Mucosa of descending colon (tissue), 3 donors: ENCODE measurements around the gene LSP1. TPM values are rescaled to one million over a fixed set of nuclear protein-coding genes. Genes with fewer than 3 reads are reported as not detected.
"Not testable (repeated sequence)": the region's sequence is repeated elsewhere in the genome, so short reads cannot be mapped to it uniquely, and the experiment has no call there.

Experiments
- ATAC-seq: fragments of 200-7000 bp; cut with Tn5 transposase; one replicate; pipeline ENCODE4 v1.9.1; 2020; ENCODE audit warnings: mild to moderate bottlenecking, moderate library complexity
- DNase-seq, 3 donors: peaks; one replicate each; pipeline ENCODE4 v3.0.0-alpha.2; 2020
- H3K36me3 ChIP-seq: fragments of 200-600 bp; one replicate; pipeline ENCODE4 v1.8.0; 2021; ENCODE audit warnings: low read depth, mild to moderate bottlenecking
- H3K4me1 ChIP-seq: fragments of 200-600 bp; one replicate; pipeline ENCODE4 v1.8.0; 2021; ENCODE audit warnings: low read depth, mild to moderate bottlenecking
- H3K4me3 ChIP-seq: fragments of 200-600 bp; one replicate; pipeline ENCODE4 v1.8.0; 2021; ENCODE audit warnings: mild to moderate bottlenecking
- H3K9me3 ChIP-seq: fragments of 200-600 bp; one replicate; pipeline ENCODE4 v1.8.0; 2021; ENCODE audit warnings: mild to moderate bottlenecking
- intact Hi-C, 2 donors: fragments of 100-400 bp; cut with DNase I in 1 of 2; cut with micrococcal nuclease in 1 of 2; formaldehyde crosslinking; loops; one replicate each; pipeline versions ENCODE4 v1.11.0 to v1.11.1; 2022; cut with DNase I, micrococcal nuclease
- long read RNA-seq, 2 donors: library from polyadenylated mRNA; unstranded; transcript quantifications; one replicate each; pipeline ENCODE4 v2.0.0, GENCODE V29; 2019 to 2021
- total RNA-seq, 3 donors: library from RNA; stranded (reverse); fragmentation: NEBNext Ultra II Directional in 2 of 3; extraction: Animal tissue kit (Norgen Biotek cat#: 25700) in 2 of 3; gene quantifications; one replicate each; pipeline versions ENCODE4 v1.2.1 to v1.2.4, GENCODE V29; 2021 to 2023
- TF ChIP-seq, protein P1 (sequence below): fragments of 200-600 bp; IDR thresholded peaks from one replicate; pipeline ENCODE4 v1.8.0; 2022; ENCODE audit warnings: antibody characterized with exemption, mild to moderate bottlenecking
- donor health status: DM: no; HTN: no; CAD: no; lungs with moderate emphysema.
- donor health status: DM: no; HTN: no; CAD: no.
- donor health status: DM: no; HTN: yes; CAD: no.

The LSP1 gene, protein sequence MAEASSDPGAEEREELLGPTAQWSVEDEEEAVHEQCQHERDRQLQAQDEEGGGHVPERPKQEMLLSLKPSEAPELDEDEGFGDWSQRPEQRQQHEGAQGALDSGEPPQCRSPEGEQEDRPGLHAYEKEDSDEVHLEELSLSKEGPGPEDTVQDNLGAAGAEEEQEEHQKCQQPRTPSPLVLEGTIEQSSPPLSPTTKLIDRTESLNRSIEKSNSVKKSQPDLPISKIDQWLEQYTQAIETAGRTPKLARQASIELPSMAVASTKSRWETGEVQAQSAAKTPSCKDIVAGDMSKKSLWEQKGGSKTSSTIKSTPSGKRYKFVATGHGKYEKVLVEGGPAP
- 10 to 100 TPM; 18.5 to 32.2 (median 23.6) TPM for total RNA-seq
- long read RNA-seq, donor 1, transcript LSP1-203 (11 exons, 1,785 nt): minor isoform, 10 of 39 reads
- long read RNA-seq, donor 1, transcript LSP1-201 (11 exons, 1,699 nt): major isoform, 11 of 39 reads
- long read RNA-seq, donor 1, partial matches to known transcripts: 7 of 39 reads
- long read RNA-seq, donor 1, other reads (novel, unspliced or antisense): 6 of 39 reads
- long read RNA-seq, donor 2, transcript LSP1-201 (11 exons, 1,699 nt): minor isoform, 6 of 26 reads
- long read RNA-seq, donor 2, transcript LSP1-203 (11 exons, 1,785 nt): major isoform, 7 of 26 reads
- long read RNA-seq, donor 2, partial matches to known transcripts: 2 of 26 reads
- long read RNA-seq, donor 2, other reads (novel, unspliced or antisense): 7 of 26 reads

DNA sequence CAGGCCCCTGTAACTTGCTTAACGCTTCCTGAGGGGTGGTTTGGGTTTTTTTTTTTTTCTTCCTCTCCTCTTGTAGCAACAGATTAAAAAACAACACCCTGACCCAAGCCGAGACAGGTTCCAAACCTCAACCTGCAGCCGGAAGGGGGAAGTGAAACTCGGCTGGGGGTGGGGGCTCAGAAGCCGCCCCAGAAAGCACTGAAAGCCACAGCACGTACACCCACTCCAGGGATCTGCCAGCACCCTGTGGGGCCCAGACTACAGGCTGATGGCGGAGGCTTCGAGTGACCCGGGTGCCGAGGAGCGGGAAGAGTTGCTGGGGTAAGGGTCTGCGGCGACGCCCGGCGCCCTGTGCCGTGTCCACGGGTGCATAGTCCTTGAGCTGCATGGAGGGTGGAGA lies at the start of gene LSP1:
Gene LSP1, plus strand, starts transcription at position 208 of the 400 bp plus-strand sequence. Its CDS starts 61 bp downstream, at position 269.
- TF ChIP-seq, protein P1, sequence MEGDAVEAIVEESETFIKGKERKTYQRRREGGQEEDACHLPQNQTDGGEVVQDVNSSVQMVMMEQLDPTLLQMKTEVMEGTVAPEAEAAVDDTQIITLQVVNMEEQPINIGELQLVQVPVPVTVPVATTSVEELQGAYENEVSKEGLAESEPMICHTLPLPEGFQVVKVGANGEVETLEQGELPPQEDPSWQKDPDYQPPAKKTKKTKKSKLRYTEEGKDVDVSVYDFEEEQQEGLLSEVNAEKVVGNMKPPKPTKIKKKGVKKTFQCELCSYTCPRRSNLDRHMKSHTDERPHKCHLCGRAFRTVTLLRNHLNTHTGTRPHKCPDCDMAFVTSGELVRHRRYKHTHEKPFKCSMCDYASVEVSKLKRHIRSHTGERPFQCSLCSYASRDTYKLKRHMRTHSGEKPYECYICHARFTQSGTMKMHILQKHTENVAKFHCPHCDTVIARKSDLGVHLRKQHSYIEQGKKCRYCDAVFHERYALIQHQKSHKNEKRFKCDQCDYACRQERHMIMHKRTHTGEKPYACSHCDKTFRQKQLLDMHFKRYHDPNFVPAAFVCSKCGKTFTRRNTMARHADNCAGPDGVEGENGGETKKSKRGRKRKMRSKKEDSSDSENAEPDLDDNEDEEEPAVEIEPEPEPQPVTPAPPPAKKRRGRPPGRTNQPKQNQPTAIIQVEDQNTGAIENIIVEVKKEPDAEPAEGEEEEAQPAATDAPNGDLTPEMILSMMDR: no peak
- ATAC-seq (peak; percentile 71), DNase-seq (peak; percentile 66 to 85 (median 70))
- no peaks in the 10 kb centered on the region for H3K4me1 ChIP-seq
- no peaks in the 10 kb centered on the region for H3K36me3 ChIP-seq
- H3K4me3 ChIP-seq: peak within 1 kb of the TSS; percentile 19
- no peaks in the 10 kb centered on the region for H3K9me3 ChIP-seq
- intact Hi-C loops: no loop called here

DNA sequence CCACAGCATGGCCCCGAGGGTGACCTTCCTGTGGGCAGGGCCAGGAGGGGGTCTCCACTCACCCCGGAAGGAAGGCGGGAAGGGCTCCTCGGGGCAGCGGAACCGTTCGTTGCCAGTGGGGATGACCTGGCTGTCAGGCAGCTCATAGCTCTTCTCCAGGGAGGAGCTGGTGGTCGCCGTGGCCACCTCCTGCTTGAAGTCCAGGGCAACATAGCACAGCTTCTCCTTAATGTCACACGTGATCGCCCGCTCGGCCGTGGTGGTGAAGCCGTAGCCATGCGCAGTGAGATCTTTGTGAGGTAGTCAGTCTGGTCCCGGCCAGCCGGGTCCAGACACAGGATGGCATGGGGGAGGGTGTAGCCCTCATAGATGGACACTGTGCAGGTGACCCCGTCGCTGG lies 49.6 kb upstream of the LSP1 start:
- H3K4me3 ChIP-seq: no peak overlapping the region
- TF ChIP-seq, protein P1: no peak
- DNase-seq: no peak
- no peaks in the 10 kb centered on the region for H3K36me3 ChIP-seq
- no peaks in the 10 kb centered on the region for H3K9me3 ChIP-seq
- ATAC-seq: no peak
- peaks cover 3% of the 10 kb centered on the region for H3K4me1 ChIP-seq
- intact Hi-C loops: no loop called here

DNA sequence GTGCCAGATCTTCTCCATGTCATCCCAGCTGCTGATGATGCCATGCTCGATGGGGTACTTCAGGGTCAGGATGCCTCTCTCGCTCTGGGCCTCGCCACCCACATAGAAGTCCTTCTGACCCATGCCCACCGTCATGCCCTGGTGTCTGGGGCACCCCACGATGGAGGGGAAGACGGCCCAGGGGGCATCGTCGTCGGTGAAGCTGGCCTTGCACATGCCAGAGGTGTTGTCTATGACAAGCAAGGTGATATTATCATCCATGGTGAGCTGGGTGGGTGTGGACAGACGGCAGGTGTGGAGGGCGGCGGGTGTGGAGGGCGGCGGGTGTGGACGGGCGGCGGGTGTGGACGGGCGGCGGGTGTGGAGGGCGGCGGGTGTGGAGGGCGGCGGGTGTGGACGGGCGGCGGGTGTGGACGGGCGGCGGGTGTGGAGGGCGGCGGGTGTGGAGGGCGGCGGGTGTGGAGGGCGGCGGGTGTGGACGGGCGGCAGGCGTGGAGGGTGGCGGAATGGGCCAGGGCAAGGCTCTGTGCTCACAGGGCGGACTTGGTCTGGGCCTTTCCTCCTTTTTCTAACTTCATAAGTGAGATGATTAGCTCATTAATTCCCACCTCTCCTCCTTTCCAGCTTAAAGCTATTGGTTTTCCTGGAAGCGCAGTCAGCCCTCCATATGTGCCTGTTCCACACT lies 48.9 kb upstream of the LSP1 start:
- H3K4me3 ChIP-seq, H3K4me1 ChIP-seq, H3K36me3 ChIP-seq, intact Hi-C loops, DNase-seq, H3K9me3 ChIP-seq: not testable (repeated sequence)
- ATAC-seq: peak; percentile 24

DNA sequence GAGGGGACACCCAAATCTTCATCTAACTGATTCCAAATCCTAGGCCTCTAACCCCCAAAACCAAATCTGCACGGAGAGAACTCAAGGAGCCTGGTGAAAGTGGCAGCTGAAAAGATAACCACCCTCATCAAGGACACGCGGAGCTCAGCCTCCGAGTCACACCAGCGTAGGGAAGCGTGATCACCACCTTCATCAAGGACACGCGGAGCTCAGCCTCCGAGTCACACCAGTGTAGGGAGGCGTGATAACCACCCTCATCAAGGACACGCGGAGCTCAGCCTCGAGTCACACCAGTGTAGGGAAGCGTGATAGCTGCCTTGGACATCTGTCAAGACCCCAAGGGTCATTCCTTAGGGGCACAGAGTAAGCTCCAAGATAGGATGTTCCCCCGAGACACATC lies 47.4 kb upstream of the LSP1 start:
- no peak for DNase-seq
- Histone ChIP-seq H3K36me3 (no peaks in the 10 kb centered on the region), H3K9me3 (no peaks in the 10 kb centered on the region), H3K4me1 (peaks cover 3% of the 10 kb centered on the region), H3K4me3 (no peak overlapping the region)
- TF ChIP-seq, protein P1: no peak
- no peak for ATAC-seq
- intact Hi-C loops: no loop called here

DNA sequence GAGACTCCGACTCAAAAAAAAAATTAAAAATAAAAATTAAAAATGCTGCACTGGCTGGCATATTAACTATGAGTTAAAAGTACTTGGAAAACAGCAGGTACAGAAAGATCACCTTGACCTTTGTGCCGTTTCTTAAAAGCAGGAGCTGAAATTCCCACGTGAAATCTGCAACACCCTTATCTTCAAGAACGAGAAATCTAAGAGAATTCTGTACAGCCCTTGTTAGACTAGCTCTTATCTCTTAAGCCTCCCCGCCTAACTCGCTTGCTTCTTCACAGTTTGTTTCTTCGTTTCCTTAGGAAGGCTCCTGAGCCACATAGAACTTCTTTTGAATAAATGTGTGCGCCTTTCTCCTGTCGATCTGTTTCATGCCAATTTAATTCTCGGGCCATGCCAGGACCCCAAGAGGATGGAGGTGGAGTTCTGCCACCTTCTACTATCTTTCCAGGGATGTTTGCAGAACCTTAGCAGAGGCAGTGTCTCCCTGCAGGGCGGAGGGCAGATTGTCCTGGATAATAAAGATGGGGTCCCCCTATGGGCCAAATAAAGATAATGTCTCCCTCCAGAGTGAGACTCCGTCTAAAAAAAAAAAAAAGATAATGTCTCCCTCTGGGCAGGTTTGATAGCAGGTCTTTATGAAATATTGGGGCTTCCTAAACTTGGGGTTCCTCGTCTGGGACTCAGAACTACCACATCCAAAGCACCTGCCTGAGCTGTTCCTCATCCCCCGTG lies 45.5 kb upstream of the LSP1 start:
- intact Hi-C loops: no loop called here
- no peak for ATAC-seq
- DNase-seq: no peak

More for the DNA sequence above, 45.5 kb upstream of the LSP1 start:
- H3K9me3 ChIP-seq: no peaks in the 10 kb centered on the region
- H3K4me3 ChIP-seq: no peak overlapping the region
- peaks cover 3% of the 10 kb centered on the region for H3K4me1 ChIP-seq
- no peaks in the 10 kb centered on the region for H3K36me3 ChIP-seq
- TF ChIP-seq, protein P1: no peak
